GM19099 (cell line): ENCODE data around the gene PSMB10.

ENCODE experiments used
- POLR2A ChIP-seq: IDR thresholded peaks from 3 replicates; pipeline ENCODE4 v1.6.1; 2011; ENCODE audit warnings: low read depth; ENCODE audit not compliant: insufficient read length; ENCODE audit errors: extremely low read depth

Gene PSMB10

GRCh38 chr16:67924140-67924906, 12.3 kb downstream of the PSMB10 start:
- TF ChIP-seq POLR2A = no peak

GRCh38 chr16:67923414-67924116, 13.1 kb downstream of the PSMB10 start:
- TF ChIP-seq POLR2A = no peak

DNA sequence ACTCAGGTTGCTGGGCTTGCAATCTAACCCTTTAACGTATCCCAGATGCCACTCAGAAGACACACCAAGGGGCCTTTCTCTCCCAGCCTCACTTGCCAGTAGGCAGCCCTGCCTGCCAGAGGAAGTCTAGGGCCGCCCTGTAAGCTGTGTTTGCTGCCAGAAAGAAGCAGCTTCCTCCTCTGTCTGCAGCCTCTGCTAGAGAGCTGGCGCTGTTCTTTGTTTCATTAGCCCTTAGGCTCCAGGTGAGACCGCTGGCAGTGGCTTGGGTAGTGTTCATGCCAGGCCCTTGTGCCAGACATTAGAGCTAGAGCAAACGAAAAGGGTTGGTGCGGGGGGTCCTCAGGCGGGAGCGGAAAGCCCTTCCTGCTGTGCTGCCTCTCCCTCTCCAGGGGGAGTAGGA, 13.9 kb downstream of the PSMB10 start:
- no peak for TF ChIP-seq POLR2A

DNA sequence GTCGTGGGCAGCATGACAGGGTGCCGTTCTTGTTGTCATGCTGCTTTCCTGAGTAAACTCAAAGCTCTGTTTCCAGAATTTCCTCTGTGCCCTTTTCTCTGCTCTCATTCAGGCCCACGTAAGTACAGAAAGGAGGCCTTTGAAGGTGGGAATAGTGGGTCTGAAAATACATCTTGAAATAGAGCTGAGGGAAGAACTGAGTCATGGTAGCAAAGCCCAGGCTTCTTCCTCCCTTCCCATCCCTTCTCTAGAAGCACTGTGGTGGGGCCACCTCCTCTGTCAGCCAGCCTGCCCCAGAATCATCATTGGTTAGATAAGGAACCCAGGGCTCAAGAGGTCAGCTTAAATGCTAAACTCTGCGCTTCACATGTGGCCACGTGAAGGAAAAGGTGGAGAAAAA, 14.4 kb downstream of the PSMB10 start:
- no peak for TF ChIP-seq POLR2A

DNA sequence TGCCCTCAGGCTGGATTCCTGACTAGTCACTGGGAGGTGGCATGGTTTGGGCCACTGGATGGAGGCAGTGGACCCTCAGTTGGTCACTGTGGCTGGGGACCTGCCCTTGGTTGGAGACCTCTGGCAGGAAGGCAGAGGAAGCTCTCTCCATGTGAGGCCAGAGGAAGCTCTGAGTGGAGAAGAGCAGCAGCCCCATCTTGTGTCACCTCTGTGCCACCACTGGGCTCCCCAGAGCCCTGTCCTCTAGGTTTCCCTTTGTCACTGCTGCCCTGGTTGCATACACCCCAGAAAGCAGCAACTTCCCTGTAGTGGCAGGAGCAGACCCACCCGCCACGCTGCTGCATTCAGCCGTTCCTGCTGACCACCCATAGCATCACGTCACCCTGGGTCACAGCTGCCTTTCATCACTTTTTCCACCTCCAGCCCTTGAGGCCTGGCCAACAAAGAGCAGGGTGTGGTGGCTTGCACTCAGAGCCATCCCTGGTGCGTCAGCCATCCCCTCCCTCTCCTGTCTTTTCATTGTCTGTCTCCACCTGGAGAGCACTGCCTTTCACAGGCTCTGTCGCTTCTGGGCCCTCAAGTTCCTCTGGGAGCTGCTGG, 16.9 kb downstream of the PSMB10 start:
- TF ChIP-seq POLR2A = no peak

GRCh38 chr16:67917852-67918236, 18.8 kb downstream of the PSMB10 start:
- no peak for TF ChIP-seq POLR2A

GRCh38 chr16:67917140-67917851, 19.4 kb downstream of the PSMB10 start:
- no peak for TF ChIP-seq POLR2A

DNA sequence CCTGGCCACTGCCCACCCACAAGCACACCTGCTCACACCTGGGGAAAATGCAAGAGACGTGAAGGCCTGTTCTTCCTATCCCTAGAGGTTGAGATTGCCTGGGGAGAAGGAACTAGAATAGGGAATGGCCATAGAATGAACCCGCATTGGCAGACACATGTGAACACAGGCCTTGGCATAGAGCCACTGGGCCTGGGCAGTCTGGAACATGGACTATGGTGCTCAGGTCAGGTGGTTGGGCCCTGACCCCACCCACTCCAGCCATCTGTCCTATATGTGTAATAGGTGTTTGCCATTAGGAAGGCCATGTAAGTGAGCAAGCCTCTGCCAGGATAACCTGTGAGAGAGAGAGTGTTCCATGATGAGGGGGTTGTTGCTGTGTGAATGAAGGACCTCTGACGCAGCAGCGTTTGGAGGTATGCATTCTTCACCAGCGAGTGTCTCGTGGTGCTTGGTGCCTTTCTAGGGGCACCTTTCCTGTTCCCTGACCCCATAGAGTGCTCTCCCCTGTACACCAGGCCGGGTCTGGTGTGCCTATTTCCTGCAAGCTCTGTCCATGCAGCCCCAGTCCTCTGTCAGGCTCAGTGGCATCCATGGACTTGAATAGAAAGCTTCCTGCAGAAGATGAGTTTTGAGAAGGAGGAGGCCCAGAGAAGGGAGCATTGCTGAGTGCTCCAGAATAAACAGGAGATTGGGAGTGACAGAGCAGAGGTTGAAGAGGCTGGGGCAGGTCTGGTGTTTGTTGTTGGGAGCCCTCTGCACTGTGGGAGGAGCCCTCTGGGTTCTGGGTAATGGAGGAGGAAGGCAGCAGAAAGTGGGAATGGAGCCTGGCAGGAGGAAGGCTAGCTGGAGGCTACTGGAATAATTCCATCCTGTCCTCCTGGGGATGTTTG, 20.6 kb downstream of the PSMB10 start:
- TF ChIP-seq POLR2A = no peak

- TF ChIP-seq POLR2A = no peak
These were observed 21.7 kb downstream of the PSMB10 start for GRCh38 chr16:67914758-67915495.

- no peak for TF ChIP-seq POLR2A
These were observed 26.5 kb downstream of the PSMB10 start for GRCh38 chr16:67910158-67910557.

- no peak for TF ChIP-seq POLR2A
These were observed 27.5 kb downstream of the PSMB10 start for GRCh38 chr16:67909056-67909742.

- TF ChIP-seq POLR2A = no peak
These were observed 29.1 kb downstream of the PSMB10 start for GRCh38 chr16:67907397-67908180.
